ENCODE results near the gene CYTH1. TPM values are rescaled to one million over a fixed set of nuclear protein-coding genes. Genes with fewer than 3 reads are reported as not detected.
A peak's percentile ranks its signal among the peaks of the same experiment; 100 is the strongest.

Gene CYTH1
- total and polyA plus RNA-seq, 10 of the 15 experiments (the other 5 are each of a cell fraction or from before 2014, with no cell fraction given) = 6.6 to 188 (median 145) TPM

DNA sequence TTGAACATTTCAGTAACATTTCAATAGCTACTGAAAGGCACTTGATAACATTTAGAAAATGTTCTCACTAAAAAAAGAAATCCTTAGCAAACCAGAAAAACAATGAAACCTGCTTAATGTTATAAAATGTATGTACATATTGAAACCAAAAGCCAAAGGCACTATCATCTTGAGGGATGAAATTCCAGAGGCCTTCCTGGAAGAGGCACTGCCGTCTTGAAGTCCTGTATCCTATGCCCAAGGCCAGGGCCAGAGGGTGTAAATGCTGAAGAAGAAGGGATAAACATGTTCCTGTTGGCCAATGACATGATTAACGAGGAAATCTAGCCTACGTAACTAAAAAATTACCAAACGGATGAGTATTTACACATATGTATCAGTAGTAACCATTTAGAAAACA, 147.9 kb downstream of the CYTH1 start:
- RAD21 ChIA-PET (ENCODE audit: unreplicated experiment) = no interaction called here
- DNase-seq (ENCODE audit: low read depth, low spot score) = no peak
- in situ Hi-C loops (cut with MboI) (no loop called here), intact Hi-C loops (cut with micrococcal nuclease; ENCODE audit: unreplicated experiment) (no loop called here)
- Histone ChIP-seq H3K27me3 (replicated peaks in 1 of 2; ENCODE audit: control insufficient read depth in 2 of 2, insufficient read depth in 2 of 2, low read length in 1 of 2) (no peaks in the 10 kb centered on the region), H3K36me3 (ENCODE audit: control insufficient read depth in 2 of 2, insufficient read depth in 2 of 2, low read length in 1 of 2) (no peaks in the 10 kb centered on the region), H3K9ac (ENCODE audit: control insufficient read depth, insufficient read depth, low read length) (no peak overlapping the region), H2AFZ (ENCODE audit: control insufficient read depth, low read depth, low read length) (no peak overlapping the region), H3K9me3 (replicated peaks; ENCODE audit: control insufficient read depth, insufficient read depth, low read length) (no peaks in the 10 kb centered on the region; the same call in 2 of the 3 replicates), H3K79me2 (ENCODE audit: control insufficient read depth, insufficient read depth, low read length) (no peaks in the 10 kb centered on the region), H3K4me1 (ENCODE audit: control insufficient read depth, insufficient read depth, low read length) (peaks cover 6% of the 10 kb centered on the region), H3K4me3 (no peak overlapping the region), H4K20me1 (ENCODE audit: control insufficient read depth, insufficient read depth) (no peaks in the 10 kb centered on the region), H3K27ac (ENCODE audit: control insufficient read depth, insufficient read depth) (no peak overlapping the region), H3K4me2 (ENCODE audit: control insufficient read depth, insufficient read depth) (no peak overlapping the region)
- ATAC-seq = no peak
- FAIRE-seq = no peak
- BruUV-seq (replicated peaks) = no TSS peak
- POLR2A ChIA-PET = interaction anchor here (0.7 kb wide), 1 partner anchor 74 kb away, joined by 3 read pairs; no protein-coding TSS in a partner anchor
- CTCF ChIA-PET = no interaction called here
- SMC1A ChIA-PET (ENCODE audit: uncharacterized antibody, unreplicated experiment) = interaction anchor here (1.0 to 1.3 kb wide), 2 partner anchors 19 to 101 kb away, joined by 3 read pairs; no protein-coding TSS in a partner anchor
- 39% methylated on average over 4 of the region's 4 CpGs for WGBS (ENCODE audit: insufficient coverage, insufficient replicate concordance, low lambda C conversion rate, missing lambda C conversion rate)
- no peak for TF ChIP-seq IKZF1 (conservative IDR thresholded peaks at IDR 0.05)
- no peak for TF ChIP-seq KLF5 (IDR thresholded peaks at IDR 0.05; ENCODE audit: partially characterized antibody)
- TF ChIP-seq ATF7 (IDR thresholded peaks at IDR 0.05; ENCODE audit: low read depth) = no peak
- no peak for TF ChIP-seq SRF (IDR thresholded peaks at IDR 0.05; ENCODE audit: low read depth in 2 of 2, low read length in 2 of 2)
- TF ChIP-seq RCOR1 (conservative IDR thresholded peaks at IDR 0.05; ENCODE audit: low read depth, low read length) = no peak
- TF ChIP-seq MXI1 (IDR thresholded peaks at IDR 0.05; ENCODE audit: low read depth, low read length) = no peak

DNA sequence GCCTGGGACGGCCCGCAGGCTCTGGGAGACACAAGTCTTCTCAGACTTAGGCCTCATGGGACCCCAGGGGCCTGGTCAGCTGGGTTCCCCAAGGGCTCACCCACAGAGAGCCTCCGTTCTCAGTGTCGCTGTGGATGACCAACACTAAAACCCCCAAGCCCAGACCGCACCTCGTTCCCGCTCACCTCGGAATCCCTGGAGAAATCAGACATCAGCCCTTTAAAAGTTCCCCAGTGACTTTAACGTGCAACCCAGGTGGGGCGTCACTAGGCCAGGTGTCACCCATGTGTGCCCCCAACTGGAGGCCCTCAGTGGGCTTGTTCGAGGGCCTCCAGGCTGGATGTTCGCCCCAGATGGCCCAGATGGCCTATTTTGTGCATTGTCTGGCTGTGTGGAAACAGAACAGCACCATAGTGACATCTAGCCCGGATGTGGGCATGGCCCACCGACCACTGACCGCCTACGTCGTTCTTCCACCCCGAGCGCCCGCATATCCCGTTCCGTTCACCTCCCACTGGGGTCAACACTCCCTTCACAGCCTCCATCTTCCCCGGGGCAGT, 152.6 kb downstream of the CYTH1 start:
- no peak overlapping the region for H2AFZ ChIP-seq (ENCODE audit: control insufficient read depth, low read depth, low read length)
- FAIRE-seq (no peak), ATAC-seq (peak; percentile 15; the same call in 2 of the 3 replicates), DNase-seq (ENCODE audit: low read depth, low spot score) (no peak)
- CTCF ChIA-PET = no interaction called here
- in situ Hi-C loops (cut with MboI) = no loop called here
- TF ChIP-seq, protein P1, sequence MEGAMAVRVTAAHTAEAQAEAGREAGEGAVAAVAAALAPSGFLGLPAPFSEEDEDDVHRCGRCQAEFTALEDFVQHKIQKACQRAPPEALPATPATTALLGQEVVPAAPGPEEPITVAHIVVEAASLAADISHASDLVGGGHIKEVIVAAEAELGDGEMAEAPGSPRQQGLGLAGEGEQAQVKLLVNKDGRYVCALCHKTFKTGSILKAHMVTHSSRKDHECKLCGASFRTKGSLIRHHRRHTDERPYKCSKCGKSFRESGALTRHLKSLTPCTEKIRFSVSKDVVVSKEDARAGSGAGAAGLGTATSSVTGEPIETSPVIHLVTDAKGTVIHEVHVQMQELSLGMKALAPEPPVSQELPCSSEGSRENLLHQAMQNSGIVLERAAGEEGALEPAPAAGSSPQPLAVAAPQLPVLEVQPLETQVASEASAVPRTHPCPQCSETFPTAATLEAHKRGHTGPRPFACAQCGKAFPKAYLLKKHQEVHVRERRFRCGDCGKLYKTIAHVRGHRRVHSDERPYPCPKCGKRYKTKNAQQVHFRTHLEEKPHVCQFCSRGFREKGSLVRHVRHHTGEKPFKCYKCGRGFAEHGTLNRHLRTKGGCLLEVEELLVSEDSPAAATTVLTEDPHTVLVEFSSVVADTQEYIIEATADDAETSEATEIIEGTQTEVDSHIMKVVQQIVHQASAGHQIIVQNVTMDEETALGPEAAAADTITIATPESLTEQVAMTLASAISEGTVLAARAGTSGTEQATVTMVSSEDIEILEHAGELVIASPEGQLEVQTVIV (IDR thresholded peaks at IDR 0.05; ENCODE audit: borderline replicate concordance, partially characterized antibody) = no peak
- TF ChIP-seq, protein P2, sequence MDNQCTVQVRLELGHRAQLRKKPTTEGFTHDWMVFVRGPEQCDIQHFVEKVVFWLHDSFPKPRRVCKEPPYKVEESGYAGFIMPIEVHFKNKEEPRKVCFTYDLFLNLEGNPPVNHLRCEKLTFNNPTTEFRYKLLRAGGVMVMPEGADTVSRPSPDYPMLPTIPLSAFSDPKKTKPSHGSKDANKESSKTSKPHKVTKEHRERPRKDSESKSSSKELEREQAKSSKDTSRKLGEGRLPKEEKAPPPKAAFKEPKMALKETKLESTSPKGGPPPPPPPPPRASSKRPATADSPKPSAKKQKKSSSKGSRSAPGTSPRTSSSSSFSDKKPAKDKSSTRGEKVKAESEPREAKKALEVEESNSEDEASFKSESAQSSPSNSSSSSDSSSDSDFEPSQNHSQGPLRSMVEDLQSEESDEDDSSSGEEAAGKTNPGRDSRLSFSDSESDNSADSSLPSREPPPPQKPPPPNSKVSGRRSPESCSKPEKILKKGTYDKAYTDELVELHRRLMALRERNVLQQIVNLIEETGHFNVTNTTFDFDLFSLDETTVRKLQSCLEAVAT (IDR thresholded peaks at IDR 0.05) = 0 out of 2 replicates have a peak, but pooled peaks have one; percentile 40
- POLR2A ChIA-PET = no interaction called here
- no peak overlapping the region for H3K27ac ChIP-seq (ENCODE audit: control insufficient read depth, insufficient read depth)
- no peak overlapping the region for H3K4me3 ChIP-seq
- no peaks in the 10 kb centered on the region for H4K20me1 ChIP-seq (ENCODE audit: control insufficient read depth, insufficient read depth)
- 58% methylated on average over 23 of the region's 23 CpGs for WGBS (ENCODE audit: insufficient coverage, insufficient replicate concordance, low lambda C conversion rate, missing lambda C conversion rate)
- H3K4me2 ChIP-seq (ENCODE audit: control insufficient read depth, insufficient read depth) = peak overlapping the region; percentile 36; the same call in 1 of the 2 replicates
- no peaks in the 10 kb centered on the region; the same call in 2 of the 3 replicates for H3K9me3 ChIP-seq (replicated peaks; ENCODE audit: control insufficient read depth, insufficient read depth, low read length)
- BruUV-seq (replicated peaks) = TSS peak; percentile 57
- intact Hi-C loops (cut with micrococcal nuclease; ENCODE audit: unreplicated experiment) = no loop called here
- no peak overlapping the region for H3K9ac ChIP-seq (ENCODE audit: control insufficient read depth, insufficient read depth, low read length)
- RAD21 ChIA-PET (ENCODE audit: unreplicated experiment) = no interaction called here
- no peaks in the 10 kb centered on the region for H3K27me3 ChIP-seq (replicated peaks in 1 of 2; ENCODE audit: control insufficient read depth in 2 of 2, insufficient read depth in 2 of 2, low read length in 1 of 2)
- no peaks in the 10 kb centered on the region for H3K36me3 ChIP-seq (ENCODE audit: control insufficient read depth in 2 of 2, insufficient read depth in 2 of 2, low read length in 1 of 2)
- H3K79me2 ChIP-seq (ENCODE audit: control insufficient read depth, insufficient read depth, low read length) = no peaks in the 10 kb centered on the region
- SMC1A ChIA-PET (ENCODE audit: uncharacterized antibody, unreplicated experiment) = interaction anchor here (1.9 kb wide), 1 partner anchor 79 kb away, joined by 8 read pairs; no protein-coding TSS in a partner anchor
- peaks cover 5% of the 10 kb centered on the region for H3K4me1 ChIP-seq (ENCODE audit: control insufficient read depth, insufficient read depth, low read length)

All from GM12878 (cell line).